ENCODE measurements around the gene EYA4.

The EYA4 gene

GRCh38 chr6:133456439-133456838 lies 215.3 kb downstream of the EYA4 start:
- DNase-seq (ENCODE audit: low spot score) = no peak

GRCh38 chr6:133456944-133457343 lies 215.8 kb downstream of the EYA4 start:
- no peak for DNase-seq (ENCODE audit: low spot score)

- no peak for DNase-seq (ENCODE audit: low spot score)
Observed at GRCh38 chr6:133460101-133460500, 218.9 kb downstream of the EYA4 start.

- no peak for DNase-seq (ENCODE audit: low spot score)
Observed at GRCh38 chr6:133463790-133464189, 222.6 kb downstream of the EYA4 start.

GRCh38 chr6:133466680-133467079 lies 225.5 kb downstream of the EYA4 start:
- DNase-seq (ENCODE audit: low spot score) = no peak

GRCh38 chr6:133467231-133467981 lies 226.2 kb downstream of the EYA4 start:
- DNase-seq (ENCODE audit: low spot score) = no peak

- DNase-seq (ENCODE audit: low spot score) = no peak
Observed at GRCh38 chr6:133467982-133468380, 226.8 kb downstream of the EYA4 start.

GRCh38 chr6:133468591-133468990 lies 227.4 kb downstream of the EYA4 start:
- no peak for DNase-seq (ENCODE audit: low spot score)

- no peak for DNase-seq (ENCODE audit: low spot score)
Observed at GRCh38 chr6:133474516-133474915, 233.4 kb downstream of the EYA4 start.

- DNase-seq (ENCODE audit: low spot score) = no peak
Observed at GRCh38 chr6:133478673-133479072, 237.5 kb downstream of the EYA4 start.

GRCh38 chr6:133487174-133487573 lies 246.0 kb downstream of the EYA4 start:
- DNase-seq (ENCODE audit: low spot score) = no peak

- DNase-seq (ENCODE audit: low spot score) = no peak
Observed at GRCh38 chr6:133495205-133495903, 254.2 kb downstream of the EYA4 start.

GRCh38 chr6:133499662-133500061 lies 258.5 kb downstream of the EYA4 start:
- no peak for DNase-seq (ENCODE audit: low spot score)

GRCh38 chr6:133501675-133502270 lies 260.6 kb downstream of the EYA4 start:
- DNase-seq (ENCODE audit: low spot score) = no peak

- no peak for DNase-seq (ENCODE audit: low spot score)
Observed at GRCh38 chr6:133502441-133503335, 261.5 kb downstream of the EYA4 start.

GRCh38 chr6:133503336-133503729 lies 262.2 kb downstream of the EYA4 start:
- DNase-seq (ENCODE audit: low spot score) = no peak

- DNase-seq (ENCODE audit: low spot score) = no peak
Observed at GRCh38 chr6:133504158-133504557, 263.0 kb downstream of the EYA4 start.

GRCh38 chr6:133504761-133505160 lies 263.6 kb downstream of the EYA4 start:
- DNase-seq (ENCODE audit: low spot score) = no peak

GRCh38 chr6:133505681-133506080 lies 264.5 kb downstream of the EYA4 start:
- no peak for DNase-seq (ENCODE audit: low spot score)

GRCh38 chr6:133512410-133513016 lies 271.4 kb downstream of the EYA4 start:
- DNase-seq (ENCODE audit: low spot score) = peak; percentile 29

GRCh38 chr6:133523816-133524215 lies 282.7 kb downstream of the EYA4 start:
- no peak for DNase-seq (ENCODE audit: low spot score)

- DNase-seq (ENCODE audit: low spot score) = no peak
Observed at GRCh38 chr6:133526436-133526835, 285.3 kb downstream of the EYA4 start.

Measured in kidney capillary endothelial cell (primary cell).